ENCODE data around the gene C1orf198. TPM values are rescaled to one million over a fixed set of nuclear protein-coding genes. Genes with fewer than 3 reads are reported as not detected.

Gene C1orf198
- total RNA-seq, 1 donor from 2014 or later = 8.9 TPM

- H3K27ac Mint-ChIP-seq = no peak overlapping the region
- no peaks in the 10 kb centered on the region for H3K9me3 Mint-ChIP-seq
- H3K4me3 Mint-ChIP-seq (ENCODE audit: low read depth) = no peak overlapping the region
- no peak for DNase-seq (ENCODE audit: low spot score)
- H3K36me3 Mint-ChIP-seq (ENCODE audit: low read depth) = peaks cover 29% of the 10 kb centered on the region
- peaks cover 4% of the 10 kb centered on the region for H3K4me1 Mint-ChIP-seq (ENCODE audit: low read depth)
- H3K27me3 Mint-ChIP-seq (ENCODE audit: low read depth) = no peaks in the 10 kb centered on the region
- intact Hi-C loops (cut with micrococcal nuclease) = no loop called here
Measured at GRCh38 chr1:230902349-230902923, 34.1 kb upstream of the C1orf198 start.

GRCh38 chr1:230901671-230902070, 33.4 kb upstream of the C1orf198 start:
- Mint-ChIP-seq H3K36me3 (ENCODE audit: low read depth) (peaks cover 26% of the 10 kb centered on the region), H3K9me3 (no peaks in the 10 kb centered on the region), H3K27me3 (ENCODE audit: low read depth) (no peaks in the 10 kb centered on the region), H3K4me3 (ENCODE audit: low read depth) (no peak overlapping the region), H3K27ac (no peak overlapping the region), H3K4me1 (ENCODE audit: low read depth) (peaks cover 4% of the 10 kb centered on the region)
- DNase-seq (ENCODE audit: low spot score) = no peak
- intact Hi-C loops (cut with micrococcal nuclease) = no loop called here

- no peaks in the 10 kb centered on the region for H3K9me3 Mint-ChIP-seq
- no peak overlapping the region for H3K27ac Mint-ChIP-seq
- intact Hi-C loops (cut with micrococcal nuclease) = no loop called here
- H3K36me3 Mint-ChIP-seq (ENCODE audit: low read depth) = peaks cover 20% of the 10 kb centered on the region
- H3K27me3 Mint-ChIP-seq (ENCODE audit: low read depth) = no peaks in the 10 kb centered on the region
- H3K4me1 Mint-ChIP-seq (ENCODE audit: low read depth) = peaks cover 4% of the 10 kb centered on the region
- no peak overlapping the region for H3K4me3 Mint-ChIP-seq (ENCODE audit: low read depth)
- no peak for DNase-seq (ENCODE audit: low spot score)
Measured at GRCh38 chr1:230900984-230901383, 32.7 kb upstream of the C1orf198 start.

GRCh38 chr1:230899841-230900251, 31.5 kb upstream of the C1orf198 start:
- no peaks in the 10 kb centered on the region for H3K4me1 Mint-ChIP-seq (ENCODE audit: low read depth)
- intact Hi-C loops (cut with micrococcal nuclease) = no loop called here
- H3K36me3 Mint-ChIP-seq (ENCODE audit: low read depth) = peaks cover 9% of the 10 kb centered on the region
- H3K4me3 Mint-ChIP-seq (ENCODE audit: low read depth) = no peak overlapping the region
- no peak overlapping the region for H3K27ac Mint-ChIP-seq
- DNase-seq (ENCODE audit: low spot score) = no peak
- H3K27me3 Mint-ChIP-seq (ENCODE audit: low read depth) = peaks cover 2% of the 10 kb centered on the region
- no peaks in the 10 kb centered on the region for H3K9me3 Mint-ChIP-seq

- no peak for DNase-seq (ENCODE audit: low spot score)
- peaks cover 2% of the 10 kb centered on the region for H3K27me3 Mint-ChIP-seq (ENCODE audit: low read depth)
- H3K9me3 Mint-ChIP-seq = no peaks in the 10 kb centered on the region
- H3K27ac Mint-ChIP-seq = no peak overlapping the region
- intact Hi-C loops (cut with micrococcal nuclease) = no loop called here
- H3K36me3 Mint-ChIP-seq (ENCODE audit: low read depth) = peaks cover 5% of the 10 kb centered on the region
- no peaks in the 10 kb centered on the region for H3K4me1 Mint-ChIP-seq (ENCODE audit: low read depth)
- no peak overlapping the region for H3K4me3 Mint-ChIP-seq (ENCODE audit: low read depth)
Measured at GRCh38 chr1:230898748-230899147, 30.4 kb upstream of the C1orf198 start.

- Mint-ChIP-seq H3K36me3 (ENCODE audit: low read depth) (no peaks in the 10 kb centered on the region), H3K9me3 (no peaks in the 10 kb centered on the region), H3K27me3 (ENCODE audit: low read depth) (peaks cover 6% of the 10 kb centered on the region), H3K4me1 (ENCODE audit: low read depth) (no peaks in the 10 kb centered on the region), H3K4me3 (ENCODE audit: low read depth) (no peak overlapping the region), H3K27ac (no peak overlapping the region)
- intact Hi-C loops (cut with micrococcal nuclease) = no loop called here
- no peak for DNase-seq (ENCODE audit: low spot score)
Measured at GRCh38 chr1:230898144-230898543, 29.8 kb upstream of the C1orf198 start.

- Mint-ChIP-seq H3K27me3 (ENCODE audit: low read depth) (peaks cover 6% of the 10 kb centered on the region), H3K4me1 (ENCODE audit: low read depth) (no peaks in the 10 kb centered on the region), H3K36me3 (ENCODE audit: low read depth) (no peaks in the 10 kb centered on the region), H3K9me3 (no peaks in the 10 kb centered on the region), H3K4me3 (ENCODE audit: low read depth) (no peak overlapping the region), H3K27ac (no peak overlapping the region)
- DNase-seq (ENCODE audit: low spot score) = no peak
- intact Hi-C loops (cut with micrococcal nuclease) = no loop called here
Measured at GRCh38 chr1:230896779-230897178, 28.5 kb upstream of the C1orf198 start.

GRCh38 chr1:230895452-230895851, 27.1 kb upstream of the C1orf198 start:
- no peaks in the 10 kb centered on the region for H3K9me3 Mint-ChIP-seq
- intact Hi-C loops (cut with micrococcal nuclease) = no loop called here
- no peak overlapping the region for H3K27ac Mint-ChIP-seq

GRCh38 chr1:230894664-230895063, 26.3 kb upstream of the C1orf198 start:
- peaks cover 6% of the 10 kb centered on the region for H3K27me3 Mint-ChIP-seq (ENCODE audit: low read depth)
- intact Hi-C loops (cut with micrococcal nuclease) = no loop called here
- no peak overlapping the region for H3K27ac Mint-ChIP-seq
- no peak for DNase-seq (ENCODE audit: low spot score)
- H3K9me3 Mint-ChIP-seq = no peaks in the 10 kb centered on the region
- no peaks in the 10 kb centered on the region for H3K4me1 Mint-ChIP-seq (ENCODE audit: low read depth)
- H3K36me3 Mint-ChIP-seq (ENCODE audit: low read depth) = no peaks in the 10 kb centered on the region
- H3K4me3 Mint-ChIP-seq (ENCODE audit: low read depth) = no peak overlapping the region

More at GRCh38 chr1:230895452-230895851, 27.1 kb upstream of the C1orf198 start:
- H3K36me3 Mint-ChIP-seq (ENCODE audit: low read depth) = no peaks in the 10 kb centered on the region
- no peak overlapping the region for H3K4me3 Mint-ChIP-seq (ENCODE audit: low read depth)
- no peak for DNase-seq (ENCODE audit: low spot score)
- H3K4me1 Mint-ChIP-seq (ENCODE audit: low read depth) = no peaks in the 10 kb centered on the region
- peaks cover 6% of the 10 kb centered on the region for H3K27me3 Mint-ChIP-seq (ENCODE audit: low read depth)

GRCh38 chr1:230894032-230894431, 25.7 kb upstream of the C1orf198 start:
- intact Hi-C loops (cut with micrococcal nuclease) = no loop called here
- H3K36me3 Mint-ChIP-seq (ENCODE audit: low read depth) = no peaks in the 10 kb centered on the region
- H3K27ac Mint-ChIP-seq = no peak overlapping the region
- no peak overlapping the region for H3K4me3 Mint-ChIP-seq (ENCODE audit: low read depth)
- no peaks in the 10 kb centered on the region for H3K4me1 Mint-ChIP-seq (ENCODE audit: low read depth)
- H3K9me3 Mint-ChIP-seq = no peaks in the 10 kb centered on the region
- DNase-seq (ENCODE audit: low spot score) = no peak
- H3K27me3 Mint-ChIP-seq (ENCODE audit: low read depth) = peaks cover 6% of the 10 kb centered on the region

GRCh38 chr1:230892018-230892491, 23.7 kb upstream of the C1orf198 start:
- DNase-seq (ENCODE audit: low spot score) = no peak
- intact Hi-C loops (cut with micrococcal nuclease) = no loop called here
- Mint-ChIP-seq H3K4me1 (ENCODE audit: low read depth) (no peaks in the 10 kb centered on the region), H3K36me3 (ENCODE audit: low read depth) (no peaks in the 10 kb centered on the region), H3K27me3 (ENCODE audit: low read depth) (peaks cover 6% of the 10 kb centered on the region), H3K9me3 (no peaks in the 10 kb centered on the region), H3K4me3 (ENCODE audit: low read depth) (no peak overlapping the region), H3K27ac (no peak overlapping the region)

GRCh38 chr1:230891413-230891812, 23.1 kb upstream of the C1orf198 start:
- Mint-ChIP-seq H3K4me3 (ENCODE audit: low read depth) (no peak overlapping the region), H3K27ac (no peak overlapping the region), H3K9me3 (no peaks in the 10 kb centered on the region), H3K27me3 (ENCODE audit: low read depth) (peaks cover 6% of the 10 kb centered on the region), H3K4me1 (ENCODE audit: low read depth) (no peaks in the 10 kb centered on the region), H3K36me3 (ENCODE audit: low read depth) (no peaks in the 10 kb centered on the region)
- DNase-seq (ENCODE audit: low spot score) = no peak
- intact Hi-C loops (cut with micrococcal nuclease) = no loop called here

GRCh38 chr1:230884646-230885045, 16.3 kb upstream of the C1orf198 start:
- Mint-ChIP-seq H3K27me3 (ENCODE audit: low read depth) (peaks cover 23% of the 10 kb centered on the region), H3K9me3 (peaks cover 8% of the 10 kb centered on the region), H3K4me1 (ENCODE audit: low read depth) (no peaks in the 10 kb centered on the region), H3K36me3 (ENCODE audit: low read depth) (no peaks in the 10 kb centered on the region), H3K4me3 (ENCODE audit: low read depth) (no peak overlapping the region), H3K27ac (no peak overlapping the region)
- intact Hi-C loops (cut with micrococcal nuclease) = no loop called here
- no peak for DNase-seq (ENCODE audit: low spot score)

GRCh38 chr1:230883967-230884366, 15.6 kb upstream of the C1orf198 start:
- Mint-ChIP-seq H3K4me1 (ENCODE audit: low read depth) (no peaks in the 10 kb centered on the region), H3K4me3 (ENCODE audit: low read depth) (no peak overlapping the region), H3K27me3 (ENCODE audit: low read depth) (peaks cover 29% of the 10 kb centered on the region), H3K36me3 (ENCODE audit: low read depth) (no peaks in the 10 kb centered on the region), H3K27ac (no peak overlapping the region), H3K9me3 (peaks cover 8% of the 10 kb centered on the region)
- no peak for DNase-seq (ENCODE audit: low spot score)
- intact Hi-C loops (cut with micrococcal nuclease) = no loop called here
